NCI-H2107 treated with DMSO at 0.1 percent for 48 hours (cell line): ENCODE measurements around the gene RUNX3.

Experiments
- DNase-seq: peaks from one replicate; lab custom pipeline; 2025; ENCODE audit not compliant: unreplicated experiment; lab: John Stamatoyannopoulos, UW

RUNX3 gene

DNA sequence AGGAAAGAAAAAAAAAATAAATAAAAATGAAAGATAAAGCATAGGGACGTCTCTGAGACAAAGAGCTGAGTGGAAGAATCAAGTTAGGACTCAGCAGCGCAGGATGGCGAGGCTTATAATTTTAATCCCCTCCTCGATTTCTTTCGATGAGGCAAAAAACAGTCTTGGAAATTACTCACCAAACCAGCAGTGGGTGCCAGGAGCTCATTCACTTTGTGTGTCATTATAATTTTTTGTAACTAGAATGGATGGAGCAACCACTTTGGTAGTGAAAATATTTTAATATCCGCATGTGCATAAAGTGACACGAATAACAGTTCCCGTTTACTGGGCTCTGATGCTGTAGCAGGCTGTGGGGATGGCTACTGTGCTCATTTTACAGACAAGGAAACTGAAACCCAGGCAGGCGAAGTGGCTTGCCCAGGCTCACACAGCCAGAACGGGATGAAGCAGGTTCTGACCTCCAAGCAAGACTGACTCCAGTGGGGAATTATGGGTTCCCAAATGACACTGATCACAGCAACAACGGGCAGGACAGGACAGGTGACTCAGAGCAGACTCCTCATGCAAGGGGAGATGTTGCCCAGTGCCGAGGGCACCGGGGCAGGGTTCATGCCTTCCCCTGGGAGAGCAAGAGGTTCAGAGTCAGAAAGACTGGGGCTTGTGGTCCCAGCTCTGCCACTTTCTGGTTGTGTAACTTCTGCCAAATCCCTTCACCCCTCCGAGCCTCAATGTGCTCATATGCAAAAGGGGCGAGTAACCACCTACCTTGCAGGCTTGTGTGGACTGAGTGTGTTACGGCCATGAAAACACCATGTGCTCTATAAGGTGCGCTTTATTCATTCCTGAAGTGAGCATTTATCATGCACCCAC is 63.6 kb downstream of the RUNX3 start:
- DNase-seq = no peak

- no peak for DNase-seq
These were observed 64.5 kb downstream of the RUNX3 start for GRCh38 chr1:24865587-24865986.

DNA sequence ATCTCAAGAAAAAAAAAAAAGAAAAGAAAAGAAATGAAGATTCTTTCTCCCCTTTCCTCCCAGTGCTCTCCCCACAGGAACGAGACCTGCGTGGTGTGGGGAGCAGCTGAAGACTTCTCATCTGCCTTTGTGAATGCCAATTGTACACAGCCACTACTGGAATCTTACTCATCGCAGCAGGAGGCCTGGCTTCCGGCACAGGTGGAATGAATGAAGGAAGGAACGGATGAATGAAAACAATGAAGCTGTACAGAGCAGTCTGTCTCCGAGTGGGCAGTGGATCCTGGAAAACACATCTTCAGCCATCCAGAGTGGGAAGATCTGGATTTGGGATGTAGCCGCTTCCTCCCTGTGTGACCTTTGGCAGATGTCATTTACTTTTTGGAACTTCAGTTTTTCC is 64.9 kb downstream of the RUNX3 start:
- no peak for DNase-seq

DNA sequence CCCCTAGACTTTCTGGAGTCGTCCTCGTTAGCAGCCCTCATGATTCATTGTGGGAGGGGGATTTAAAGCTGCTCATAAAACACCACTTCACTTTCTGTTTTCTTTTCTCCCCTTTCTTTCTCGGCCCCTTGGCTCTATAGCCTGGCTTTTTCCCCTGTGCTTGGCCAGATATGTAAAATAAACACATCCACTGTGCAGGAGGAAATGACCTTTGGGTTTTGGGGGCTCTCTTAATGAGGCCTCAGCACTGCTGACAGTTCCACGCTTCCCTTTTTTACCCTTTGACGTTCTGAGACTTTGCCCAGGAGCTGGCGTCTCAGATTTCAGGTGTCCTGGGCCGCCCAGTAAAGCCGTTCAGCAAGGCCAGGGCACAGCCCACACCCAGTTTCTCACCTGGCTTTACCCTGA is 65.7 kb downstream of the RUNX3 start:
- no peak for DNase-seq

DNA sequence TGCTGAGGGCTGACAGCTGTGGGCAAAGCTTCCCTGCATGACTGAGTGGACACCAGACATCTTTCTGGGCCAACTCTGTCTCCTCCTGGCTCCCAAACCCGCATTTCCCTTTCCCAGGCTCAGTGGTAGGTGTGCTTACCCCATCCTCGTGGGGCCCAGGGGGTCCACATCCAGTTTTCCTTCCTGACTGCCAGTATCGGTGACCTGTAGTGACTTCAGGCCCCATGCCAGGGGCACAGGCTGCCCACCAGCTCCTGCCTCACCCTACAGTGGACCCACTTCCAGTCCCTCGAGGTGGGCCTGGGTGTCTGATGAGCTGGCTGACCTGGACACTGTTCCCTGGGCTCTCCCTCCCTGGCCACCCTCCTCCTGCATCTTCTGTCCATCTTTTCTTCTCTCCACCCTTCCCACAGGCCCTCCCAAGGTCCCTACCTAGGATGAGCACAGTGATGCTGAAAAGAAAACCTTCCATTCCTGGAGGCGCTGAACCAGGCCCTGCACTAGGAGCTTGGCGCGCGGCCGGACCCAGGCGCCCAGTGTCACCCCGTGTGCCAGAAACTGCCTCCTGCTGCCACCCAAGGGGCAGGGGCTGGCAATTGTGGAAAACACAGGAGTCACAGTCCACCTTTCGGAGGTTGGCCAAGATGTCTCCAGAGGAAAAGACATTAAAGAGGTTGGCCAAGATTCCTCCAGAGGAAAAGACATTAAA is 67.1 kb downstream of the RUNX3 start:
- DNase-seq = no peak

DNA sequence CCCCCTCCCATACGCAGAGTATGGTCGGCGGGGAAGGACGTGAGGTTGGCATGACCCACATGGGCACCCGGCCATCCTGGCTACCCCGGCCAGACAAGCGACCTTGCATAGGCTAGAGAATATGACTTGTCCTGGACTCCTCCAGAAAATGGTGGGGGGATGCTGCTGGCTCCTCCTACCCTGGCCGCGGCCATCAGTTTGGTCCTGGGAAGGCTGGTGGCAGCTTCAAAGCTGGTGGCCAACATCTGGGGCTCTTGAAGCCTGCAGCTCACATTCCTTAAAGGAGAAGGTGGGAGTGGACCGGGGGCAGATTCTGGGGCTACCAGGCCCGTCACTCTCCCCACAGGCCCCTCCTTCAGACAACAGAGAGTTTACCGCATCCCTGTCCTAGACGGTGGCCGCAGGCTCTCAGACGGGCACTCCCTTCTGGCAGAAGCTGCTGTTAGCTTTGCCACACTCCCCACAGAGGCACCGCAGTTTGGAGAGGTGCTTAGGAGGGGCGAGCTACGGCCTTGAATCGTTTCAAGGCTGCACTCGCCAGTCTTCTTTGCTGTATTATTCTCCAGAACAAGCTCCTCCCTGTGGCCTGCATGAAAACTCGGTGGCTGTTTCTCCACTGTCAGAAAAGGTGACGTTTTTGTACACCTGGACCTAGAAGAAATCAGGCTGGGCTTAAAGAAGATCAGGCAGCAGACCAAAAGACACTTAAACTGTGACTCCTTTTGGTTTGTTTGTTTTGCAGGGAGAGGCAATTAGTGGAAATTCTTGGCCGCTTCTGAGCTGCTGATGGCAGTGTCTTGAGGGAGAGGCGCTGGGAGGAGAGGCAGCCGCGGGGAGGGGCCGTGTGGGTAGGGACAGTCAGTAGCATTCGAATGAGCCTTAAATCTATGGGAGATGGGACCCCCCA is 68.0 kb downstream of the RUNX3 start:
- peak; percentile 16 for DNase-seq

DNA sequence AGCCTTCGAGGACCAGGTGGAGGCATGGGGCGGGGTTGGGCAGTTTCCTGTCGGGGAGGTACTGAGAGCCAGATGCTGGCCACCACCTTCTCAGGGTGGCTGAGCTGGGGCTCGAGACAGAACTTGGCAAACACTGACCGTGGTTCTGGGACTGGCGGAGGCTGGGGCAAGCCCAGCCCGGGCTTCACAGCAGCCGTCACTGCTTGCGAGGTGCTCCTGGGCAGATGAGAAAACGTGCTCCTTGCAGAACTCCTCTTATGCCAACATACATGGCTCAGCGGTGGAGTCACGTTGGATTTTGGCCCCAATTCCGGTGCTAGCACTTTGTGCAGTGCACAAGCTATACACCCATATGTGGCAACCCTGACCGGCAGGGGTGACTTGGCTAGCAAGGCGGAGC is 69.2 kb downstream of the RUNX3 start:
- no peak for DNase-seq

GRCh38 chr1:24859063-24860010 is 70.7 kb downstream of the RUNX3 start:
- DNase-seq = no peak

DNA sequence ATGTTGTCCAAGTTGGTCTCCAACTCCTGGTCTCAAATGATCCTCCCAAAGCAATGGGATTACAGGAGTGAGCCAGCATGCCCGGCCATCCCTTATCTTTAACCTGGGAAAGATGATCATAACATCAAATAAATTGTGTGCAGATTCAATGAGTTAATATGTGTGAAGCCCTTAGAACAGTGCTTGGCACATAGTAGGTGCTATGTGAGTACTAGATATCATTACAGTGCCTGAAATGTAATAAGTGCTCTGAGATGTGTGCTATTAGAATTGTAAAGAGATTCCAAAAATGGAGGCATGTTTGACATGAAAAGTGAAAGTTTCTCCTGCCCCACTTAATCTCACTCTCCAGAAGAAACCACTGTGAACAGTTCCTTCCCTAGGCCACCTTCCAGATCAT is 71.8 kb downstream of the RUNX3 start:
- DNase-seq = no peak

GRCh38 chr1:24857507-24858133 is 72.5 kb downstream of the RUNX3 start:
- no peak for DNase-seq

- no peak for DNase-seq
These were observed 73.1 kb downstream of the RUNX3 start for GRCh38 chr1:24856787-24857506.

DNA sequence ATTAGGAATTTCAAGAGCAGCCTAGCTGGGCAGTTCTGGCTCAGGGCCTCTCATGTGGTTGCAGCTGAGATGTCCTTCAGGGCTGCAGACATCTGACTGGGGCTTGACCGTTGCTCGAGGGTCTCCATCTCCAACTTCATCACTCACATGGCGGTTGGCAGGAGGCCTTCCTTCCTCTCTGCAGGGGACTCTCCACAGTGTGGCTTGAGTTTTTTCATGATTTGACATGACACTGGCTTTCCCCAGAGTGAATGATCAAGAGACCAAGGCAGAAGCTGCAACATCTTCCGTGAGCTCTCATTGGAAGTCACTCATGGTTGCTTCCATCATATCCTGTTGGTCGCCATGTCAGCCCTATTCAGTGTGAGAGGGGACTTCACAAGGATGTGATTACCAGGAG is 74.6 kb downstream of the RUNX3 start:
- DNase-seq = no peak

- no peak for DNase-seq
These were observed 76.4 kb downstream of the RUNX3 start for GRCh38 chr1:24853649-24854048.

DNA sequence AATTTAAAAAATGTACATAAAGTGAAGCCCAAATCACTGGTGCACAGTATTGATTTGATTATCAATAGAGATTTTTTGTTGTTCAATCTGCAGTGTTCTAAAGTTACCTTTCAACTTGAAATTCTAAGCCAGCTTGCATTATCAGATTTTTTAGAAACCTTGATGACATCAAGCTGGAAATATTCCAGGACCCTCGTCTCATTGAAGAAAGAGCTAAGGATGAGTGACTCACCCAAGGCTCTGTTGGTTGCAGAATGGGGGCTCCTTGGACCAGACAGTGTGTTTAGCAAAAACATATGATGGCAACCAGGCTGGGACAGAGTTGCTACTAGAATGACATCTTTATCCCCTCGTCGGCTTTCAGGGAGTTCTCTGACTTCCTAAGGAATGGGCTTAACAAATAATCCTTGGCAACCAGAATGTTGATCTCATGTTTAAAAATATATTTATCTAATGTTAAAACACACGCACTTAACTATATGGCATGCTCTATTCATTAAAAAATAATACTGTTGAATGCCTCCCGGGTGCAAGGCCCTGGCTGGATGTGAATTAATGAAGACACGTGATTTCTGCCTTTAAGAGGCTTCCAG is 79.7 kb downstream of the RUNX3 start:
- DNase-seq = no peak

DNA sequence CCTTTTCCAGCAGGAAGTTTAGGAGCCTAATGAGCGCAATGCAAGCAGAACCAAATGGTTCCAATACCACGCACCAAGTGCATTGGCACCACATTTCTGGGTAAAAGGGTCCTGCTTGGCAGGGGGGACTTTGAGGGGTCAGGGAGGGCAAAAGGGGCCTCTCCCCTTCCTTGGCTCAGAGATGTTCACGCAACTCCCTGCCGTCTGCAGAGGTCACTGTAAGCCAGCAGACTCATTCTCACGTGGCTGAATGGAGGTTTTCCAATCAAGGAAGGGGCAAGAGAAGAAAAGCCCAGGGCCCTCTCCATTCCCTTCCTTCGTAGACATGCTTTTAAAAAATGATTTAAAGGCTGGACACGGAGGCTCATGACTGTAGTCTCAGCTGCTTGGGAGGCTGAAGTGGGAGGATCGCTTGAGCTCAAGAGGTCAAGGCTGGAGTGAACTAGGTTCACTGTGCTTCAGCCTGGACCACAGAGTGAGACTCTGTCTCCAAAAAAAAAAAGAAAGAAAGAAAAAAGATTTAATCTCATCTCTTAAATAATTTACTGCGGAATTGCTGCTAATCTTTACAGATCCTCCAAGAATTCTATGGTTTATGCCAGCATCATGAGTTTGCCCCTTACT is 80.3 kb downstream of the RUNX3 start:
- no peak for DNase-seq
